Ishikawa (cell line): Measurements from ENCODE around the gene RNLS.

Source experiments
- CEBPB ChIP-seq: IDR thresholded peaks from 2 replicates; pipeline ENCODE4 v1.6.1; 2012
- CREB1 ChIP-seq: IDR thresholded peaks from 2 replicates; pipeline ENCODE4 v1.6.1; 2012; ENCODE audit warnings: low read depth
- EGR1 ChIP-seq: IDR thresholded peaks from 2 replicates; pipeline ENCODE4 v1.6.1; 2012
- EP300 ChIP-seq: IDR thresholded peaks from 2 replicates; pipeline ENCODE4 v1.6.1; 2012; ENCODE audit warnings: borderline replicate concordance
- FOXM1 ChIP-seq: IDR thresholded peaks from 2 replicates; pipeline ENCODE4 v1.6.1; 2012; ENCODE audit warnings: low read depth, borderline replicate concordance
- MAX ChIP-seq: IDR thresholded peaks from 2 replicates; pipeline ENCODE4 v1.6.1; 2012
- NFIC ChIP-seq: IDR thresholded peaks from 2 replicates; pipeline ENCODE4 v1.6.1; 2012
- RAD21 ChIP-seq: IDR thresholded peaks from 2 replicates; pipeline ENCODE4 v1.6.1; 2012; ENCODE audit warnings: low read depth
- REST ChIP-seq: IDR thresholded peaks from 2 replicates; pipeline ENCODE4 v1.6.1; 2012; ENCODE audit warnings: low read depth, mild to moderate bottlenecking
- TAF1 ChIP-seq: IDR thresholded peaks from 2 replicates; pipeline ENCODE4 v1.6.1; 2012; ENCODE audit warnings: low read depth, mild to moderate bottlenecking
- TCF12 ChIP-seq: IDR thresholded peaks from 2 replicates; pipeline ENCODE4 v1.6.1; 2012; ENCODE audit warnings: low read depth
- TEAD4 ChIP-seq: IDR thresholded peaks from 2 replicates; pipeline ENCODE4 v1.6.1; 2012
- USF1 ChIP-seq: IDR thresholded peaks from 2 replicates; pipeline ENCODE4 v1.6.1; 2012
- YY1 ChIP-seq: IDR thresholded peaks from 2 replicates; pipeline ENCODE4 v1.6.1; 2012; ENCODE audit warnings: low read depth
- ZBTB7A ChIP-seq: IDR thresholded peaks from 2 replicates; pipeline ENCODE4 v1.6.1; 2012; ENCODE audit warnings: low read depth

Gene RNLS

GRCh38 chr10:88322324-88323063, 260.6 kb downstream of the RNLS start:
- no peak for TF ChIP-seq RAD21
- TF ChIP-seq MAX = no peak
- TF ChIP-seq CEBPB = no peak
- no peak for TF ChIP-seq USF1
- no peak for TF ChIP-seq EP300
- no peak for TF ChIP-seq REST
- TF ChIP-seq CREB1 = no peak
- no peak for TF ChIP-seq TEAD4
- TF ChIP-seq EGR1 = no peak

- TF ChIP-seq REST = no peak
- no peak for TF ChIP-seq NFIC
- TF ChIP-seq CREB1 = no peak
- TF ChIP-seq YY1 = no peak
- no peak for TF ChIP-seq FOXM1
- no peak for TF ChIP-seq ZBTB7A
These were observed 263.1 kb downstream of the RNLS start for GRCh38 chr10:88319960-88320517.

GRCh38 chr10:88318803-88319202, 264.3 kb downstream of the RNLS start:
- TF ChIP-seq MAX (no peak), TCF12 (no peak), RAD21 (peak; percentile 61), FOXM1 (no peak)

- TF ChIP-seq MAX (no peak), TAF1 (no peak), USF1 (no peak), NFIC (no peak), EGR1 (no peak), ZBTB7A (no peak)
These were observed 266.0 kb downstream of the RNLS start for GRCh38 chr10:88317099-88317498.

DNA sequence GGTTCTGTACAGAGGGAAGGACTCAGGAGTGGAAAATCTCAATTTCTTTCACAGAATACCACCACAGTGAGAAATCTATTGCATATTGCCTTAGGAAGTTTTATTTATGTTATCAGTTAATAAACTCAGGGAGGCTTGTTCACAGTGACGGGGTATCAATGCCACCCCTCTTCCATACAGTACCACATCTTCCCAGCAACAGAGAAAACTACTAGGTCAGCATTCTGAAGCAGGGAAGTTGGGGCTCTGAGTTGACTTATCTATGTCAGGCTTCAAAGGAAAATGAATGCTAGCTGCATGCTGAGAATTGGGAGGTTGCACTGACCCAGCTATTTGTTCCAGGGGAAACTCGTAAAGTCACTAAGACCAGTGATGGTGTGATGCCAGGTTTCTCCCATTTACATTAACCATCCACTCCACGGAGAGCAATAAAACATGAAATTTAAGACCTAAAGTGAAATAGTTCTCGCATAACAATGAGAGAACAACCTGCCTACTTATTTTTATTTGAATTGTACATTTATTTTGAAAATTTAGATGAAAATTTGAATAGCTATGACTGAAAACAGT, 266.7 kb downstream of the RNLS start:
- TF ChIP-seq CEBPB = no peak
- no peak for TF ChIP-seq MAX
- TF ChIP-seq YY1 = no peak
- TF ChIP-seq TAF1 = no peak
- TF ChIP-seq TEAD4 = 0 out of 2 replicates have a peak, but pooled peaks have one; percentile 4
- TF ChIP-seq REST = no peak
- TF ChIP-seq NFIC = 0 out of 2 replicates have a peak, but pooled peaks have one; percentile 11
- TF ChIP-seq USF1 = no peak
- TF ChIP-seq ZBTB7A = no peak
- TF ChIP-seq TCF12 = no peak
- 0 out of 2 replicates have a peak, but pooled peaks have one; percentile 40 for TF ChIP-seq FOXM1
- TF ChIP-seq CREB1 = no peak
- no peak for TF ChIP-seq EGR1
- TF ChIP-seq EP300 = no peak
